ENCODE data around the gene ADGRB3.
"Not testable (repeated sequence)": the region's sequence is repeated elsewhere in the genome, so short reads cannot be mapped to it uniquely, and the experiment has no call there.

The ADGRB3 gene

GRCh38 chr6:68653074-68653705, 18.1 kb downstream of the ADGRB3 start:
- DNase-seq (ENCODE audit: low read depth in 1 of 2, low spot score in 1 of 2): no peak
- no peak for TF ChIP-seq JUND (IDR thresholded peaks at IDR 0.05; ENCODE audit: low read depth)
- in situ Hi-C loops (cut with HindIII; ENCODE audit: low pct_unique_long_range_greater_than_20kb, low sequenced_read_pairs): no loop called here

GRCh38 chr6:68653706-68654089, 18.6 kb downstream of the ADGRB3 start:
- in situ Hi-C loops (cut with HindIII; ENCODE audit: low pct_unique_long_range_greater_than_20kb, low sequenced_read_pairs): no loop called here
- no peak for DNase-seq (ENCODE audit: low read depth in 1 of 2, low spot score in 1 of 2)
- TF ChIP-seq JUND (IDR thresholded peaks at IDR 0.05; ENCODE audit: low read depth): no peak

GRCh38 chr6:68654134-68654533, 19.1 kb downstream of the ADGRB3 start:
- no peak for DNase-seq (ENCODE audit: low read depth in 1 of 2, low spot score in 1 of 2)
- in situ Hi-C loops (cut with HindIII; ENCODE audit: low pct_unique_long_range_greater_than_20kb, low sequenced_read_pairs): no loop called here
- TF ChIP-seq JUND (IDR thresholded peaks at IDR 0.05; ENCODE audit: low read depth): no peak

- in situ Hi-C loops (cut with HindIII; ENCODE audit: low pct_unique_long_range_greater_than_20kb, low sequenced_read_pairs): no loop called here
- no peak for TF ChIP-seq JUND (IDR thresholded peaks at IDR 0.05; ENCODE audit: low read depth)
- DNase-seq (ENCODE audit: low read depth in 1 of 2, low spot score in 1 of 2): no peak
These were observed 19.9 kb downstream of the ADGRB3 start for GRCh38 chr6:68655028-68655427.

- in situ Hi-C loops (cut with HindIII; ENCODE audit: low pct_unique_long_range_greater_than_20kb, low sequenced_read_pairs): no loop called here
- no peak for TF ChIP-seq JUND (IDR thresholded peaks at IDR 0.05; ENCODE audit: low read depth)
- no peak for DNase-seq (ENCODE audit: low read depth in 1 of 2, low spot score in 1 of 2)
These were observed 22.5 kb downstream of the ADGRB3 start for GRCh38 chr6:68657374-68658139.

- TF ChIP-seq JUND (IDR thresholded peaks at IDR 0.05; ENCODE audit: low read depth): no peak
- in situ Hi-C loops (cut with HindIII; ENCODE audit: low pct_unique_long_range_greater_than_20kb, low sequenced_read_pairs): no loop called here
- DNase-seq (ENCODE audit: low read depth in 1 of 2, low spot score in 1 of 2): no peak
These were observed 23.3 kb downstream of the ADGRB3 start for GRCh38 chr6:68658338-68658737.

- no peak for TF ChIP-seq JUND (IDR thresholded peaks at IDR 0.05; ENCODE audit: low read depth)
These were observed 38.2 kb downstream of the ADGRB3 start for GRCh38 chr6:68673255-68673654.

GRCh38 chr6:68675548-68675947, 40.5 kb downstream of the ADGRB3 start:
- DNase-seq (ENCODE audit: low read depth in 1 of 2, low spot score in 1 of 2): no peak
- TF ChIP-seq JUND (IDR thresholded peaks at IDR 0.05; ENCODE audit: low read depth): no peak
- in situ Hi-C loops (cut with HindIII; ENCODE audit: low pct_unique_long_range_greater_than_20kb, low sequenced_read_pairs): no loop called here

More at GRCh38 chr6:68673255-68673654, 38.2 kb downstream of the ADGRB3 start:
- DNase-seq (ENCODE audit: low read depth in 1 of 2, low spot score in 1 of 2): no peak
- in situ Hi-C loops (cut with HindIII; ENCODE audit: low pct_unique_long_range_greater_than_20kb, low sequenced_read_pairs): no loop called here

- not testable (repeated sequence) for DNase-seq (ENCODE audit: low read depth in 1 of 2, low spot score in 1 of 2)
These were observed 41.0 kb downstream of the ADGRB3 start for GRCh38 chr6:68676094-68676493.

GRCh38 chr6:68677058-68677457, 42.0 kb downstream of the ADGRB3 start:
- TF ChIP-seq JUND (IDR thresholded peaks at IDR 0.05; ENCODE audit: low read depth): no peak
- DNase-seq (ENCODE audit: low read depth in 1 of 2, low spot score in 1 of 2): no peak
- in situ Hi-C loops (cut with HindIII; ENCODE audit: low pct_unique_long_range_greater_than_20kb, low sequenced_read_pairs): no loop called here

More at GRCh38 chr6:68676094-68676493, 41.0 kb downstream of the ADGRB3 start:
- in situ Hi-C loops (cut with HindIII; ENCODE audit: low pct_unique_long_range_greater_than_20kb, low sequenced_read_pairs): not testable (repeated sequence)

GRCh38 chr6:68679399-68679798, 44.3 kb downstream of the ADGRB3 start:
- DNase-seq (ENCODE audit: low read depth in 1 of 2, low spot score in 1 of 2): no peak
- in situ Hi-C loops (cut with HindIII; ENCODE audit: low pct_unique_long_range_greater_than_20kb, low sequenced_read_pairs): no loop called here
- no peak for TF ChIP-seq JUND (IDR thresholded peaks at IDR 0.05; ENCODE audit: low read depth)

- DNase-seq (ENCODE audit: low read depth in 1 of 2, low spot score in 1 of 2): no peak
- no peak for TF ChIP-seq JUND (IDR thresholded peaks at IDR 0.05; ENCODE audit: low read depth)
- in situ Hi-C loops (cut with HindIII; ENCODE audit: low pct_unique_long_range_greater_than_20kb, low sequenced_read_pairs): no loop called here
These were observed 45.2 kb downstream of the ADGRB3 start for GRCh38 chr6:68680264-68680663.

GRCh38 chr6:68689910-68690309, 54.8 kb downstream of the ADGRB3 start:
- in situ Hi-C loops (cut with HindIII; ENCODE audit: low pct_unique_long_range_greater_than_20kb, low sequenced_read_pairs): no loop called here
- TF ChIP-seq JUND (IDR thresholded peaks at IDR 0.05; ENCODE audit: low read depth): no peak
- peak in 1 of 2 experiments; percentile 5 for DNase-seq (ENCODE audit: low read depth in 1 of 2, low spot score in 1 of 2)
